ENCODE data around the gene ZNF248.

The ZNF248 gene

GRCh38 chr10:37821237-37821636 is 36.2 kb downstream of the ZNF248 start:
- no peak for DNase-seq (ENCODE audit: low read depth)

GRCh38 chr10:37819797-37820196 is 37.6 kb downstream of the ZNF248 start:
- no peak for DNase-seq (ENCODE audit: low read depth)

GRCh38 chr10:37816290-37816689 is 41.1 kb downstream of the ZNF248 start:
- DNase-seq (ENCODE audit: low read depth): no peak

- DNase-seq (ENCODE audit: low read depth): no peak
Measured at GRCh38 chr10:37813763-37814162, 43.6 kb downstream of the ZNF248 start.

- DNase-seq (ENCODE audit: low read depth): no peak
Measured at GRCh38 chr10:37812290-37812689, 45.1 kb downstream of the ZNF248 start.

- DNase-seq (ENCODE audit: low read depth): no peak
Measured at GRCh38 chr10:37803269-37803668, 54.1 kb downstream of the ZNF248 start.

GRCh38 chr10:37801557-37801956 is 55.9 kb downstream of the ZNF248 start:
- no peak for DNase-seq (ENCODE audit: low read depth)

- no peak for DNase-seq (ENCODE audit: low read depth)
Measured at GRCh38 chr10:37794305-37794976, 63.0 kb downstream of the ZNF248 start.

- DNase-seq (ENCODE audit: low read depth): no peak
Measured at GRCh38 chr10:37789590-37789989, 67.8 kb downstream of the ZNF248 start.

GRCh38 chr10:37784678-37785077 is 72.7 kb downstream of the ZNF248 start:
- no peak for DNase-seq (ENCODE audit: low read depth)

- no peak for DNase-seq (ENCODE audit: low read depth)
Measured at GRCh38 chr10:37780536-37780935, 76.9 kb downstream of the ZNF248 start.

GRCh38 chr10:37777056-37777455 is 80.4 kb downstream of the ZNF248 start:
- DNase-seq (ENCODE audit: low read depth): no peak

GRCh38 chr10:37775612-37776011 is 81.8 kb downstream of the ZNF248 start:
- no peak for DNase-seq (ENCODE audit: low read depth)

- DNase-seq (ENCODE audit: low read depth): no peak
Measured at GRCh38 chr10:37774351-37774750, 83.1 kb downstream of the ZNF248 start.

GRCh38 chr10:37765216-37765615 is 92.2 kb downstream of the ZNF248 start:
- DNase-seq (ENCODE audit: low read depth): no peak

GRCh38 chr10:37763132-37763531 is 94.3 kb downstream of the ZNF248 start:
- no peak for DNase-seq (ENCODE audit: low read depth)

GRCh38 chr10:37762287-37762686 is 95.1 kb downstream of the ZNF248 start:
- DNase-seq (ENCODE audit: low read depth): no peak

- DNase-seq (ENCODE audit: low read depth): no peak
Measured at GRCh38 chr10:37760817-37761216, 96.6 kb downstream of the ZNF248 start.

- no peak for DNase-seq (ENCODE audit: low read depth)
Measured at GRCh38 chr10:37758074-37758473, 99.3 kb downstream of the ZNF248 start.

- no peak for DNase-seq (ENCODE audit: low read depth)
Measured at GRCh38 chr10:37754538-37755323, 102.7 kb downstream of the ZNF248 start.

GRCh38 chr10:37752334-37752875 is 105.0 kb downstream of the ZNF248 start:
- no peak for DNase-seq (ENCODE audit: low read depth)

GRCh38 chr10:37748170-37748569 is 109.2 kb downstream of the ZNF248 start:
- no peak for DNase-seq (ENCODE audit: low read depth)

- DNase-seq (ENCODE audit: low read depth): no peak
Measured at GRCh38 chr10:37747081-37747480, 110.3 kb downstream of the ZNF248 start.

Measured in stimulated activated CD8-positive, alpha-beta memory T cell treated with anti-CD3 and anti-CD28 coated beads, Interleukin-15, amount 100 ng/mL, for 1 hour (primary cell).